Neural cell (in vitro differentiated cells): Measurements from ENCODE around the gene P2RX6.

Experiments used
- EP300 ChIP-seq: fragments of 450-650 bp; conservative IDR thresholded peaks from 2 replicates; pipeline ENCODE4 v1.6.1; 2014; ENCODE audit warnings: antibody characterized with exemption, mild to moderate bottlenecking, moderate library complexity; ENCODE audit not compliant: poor library complexity, severe bottlenecking
- EZH2 ChIP-seq: fragments of 200-600, 300-800 bp; shearing (Covaris generic), sonication (generic); IDR thresholded peaks from 2 replicates; pipeline ENCODE4 v1.6.1; 2014; ENCODE audit warnings: antibody characterized with exemption, low read length, borderline replicate concordance, mild to moderate bottlenecking; ENCODE audit not compliant: insufficient read depth, poor library complexity, severe bottlenecking
- MXI1 ChIP-seq: fragments of 450-650 bp; conservative IDR thresholded peaks from 2 replicates; pipeline ENCODE4 v1.6.1; 2014; ENCODE audit warnings: antibody characterized with exemption, mild to moderate bottlenecking; ENCODE audit not compliant: poor library complexity, severe bottlenecking
- POLR2AphosphoS5 ChIP-seq: IDR thresholded peaks from 2 replicates; pipeline ENCODE4 v1.6.1; 2012
- RAD21 ChIP-seq: fragments of 450-650 bp; conservative IDR thresholded peaks from 2 replicates; pipeline ENCODE4 v1.6.1; 2014; ENCODE audit warnings: antibody characterized with exemption, mild to moderate bottlenecking, moderate library complexity
- SMC3 ChIP-seq: fragments of 450-650 bp; conservative IDR thresholded peaks from 2 replicates; pipeline ENCODE4 v1.6.1; 2014; ENCODE audit warnings: antibody characterized with exemption, mild to moderate bottlenecking, moderate library complexity; ENCODE audit not compliant: poor library complexity
- TAF1 ChIP-seq: IDR thresholded peaks from 2 replicates; pipeline ENCODE4 v1.6.1; 2012; ENCODE audit warnings: low read depth
- TF ChIP-seq, protein P1 (sequence below): fragments of 450-650 bp; IDR thresholded peaks from 2 replicates; pipeline ENCODE4 v1.5.1; 2014; ENCODE audit warnings: antibody characterized with exemption, mild to moderate bottlenecking, moderate library complexity; ENCODE audit not compliant: poor library complexity, severe bottlenecking
- TF ChIP-seq, protein P2 (sequence below): IDR thresholded peaks from 2 replicates; pipeline ENCODE4 v1.6.1; 2012; ENCODE audit warnings: borderline replicate concordance

DNA sequence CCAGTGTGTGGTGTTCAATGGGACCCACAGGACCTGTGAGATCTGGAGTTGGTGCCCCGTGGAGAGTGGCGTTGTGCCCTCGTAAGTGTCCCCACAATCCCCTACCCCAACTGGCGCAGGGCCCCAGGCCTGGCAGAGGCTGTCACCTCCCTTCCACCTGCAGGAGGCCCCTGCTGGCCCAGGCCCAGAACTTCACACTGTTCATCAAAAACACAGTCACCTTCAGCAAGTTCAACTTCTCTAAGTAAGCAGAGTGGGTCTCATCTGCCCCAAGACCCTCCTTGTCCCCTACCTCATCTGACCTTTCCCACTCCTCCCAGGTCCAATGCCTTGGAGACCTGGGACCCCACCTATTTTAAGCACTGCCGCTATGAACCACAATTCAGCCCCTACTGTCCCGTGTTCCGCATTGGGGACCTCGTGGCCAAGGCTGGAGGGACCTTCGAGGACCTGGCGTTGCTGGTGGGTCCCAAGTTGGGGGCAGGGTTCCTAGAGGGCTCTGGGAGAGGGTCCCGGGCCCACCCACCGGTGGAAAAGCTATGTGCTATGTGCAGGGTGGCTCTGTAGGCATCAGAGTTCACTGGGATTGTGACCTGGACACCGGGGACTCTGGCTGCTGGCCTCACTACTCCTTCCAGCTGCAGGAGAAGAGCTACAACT, 8.1 kb downstream of the P2RX6 start:
- TF ChIP-seq, protein P1, sequence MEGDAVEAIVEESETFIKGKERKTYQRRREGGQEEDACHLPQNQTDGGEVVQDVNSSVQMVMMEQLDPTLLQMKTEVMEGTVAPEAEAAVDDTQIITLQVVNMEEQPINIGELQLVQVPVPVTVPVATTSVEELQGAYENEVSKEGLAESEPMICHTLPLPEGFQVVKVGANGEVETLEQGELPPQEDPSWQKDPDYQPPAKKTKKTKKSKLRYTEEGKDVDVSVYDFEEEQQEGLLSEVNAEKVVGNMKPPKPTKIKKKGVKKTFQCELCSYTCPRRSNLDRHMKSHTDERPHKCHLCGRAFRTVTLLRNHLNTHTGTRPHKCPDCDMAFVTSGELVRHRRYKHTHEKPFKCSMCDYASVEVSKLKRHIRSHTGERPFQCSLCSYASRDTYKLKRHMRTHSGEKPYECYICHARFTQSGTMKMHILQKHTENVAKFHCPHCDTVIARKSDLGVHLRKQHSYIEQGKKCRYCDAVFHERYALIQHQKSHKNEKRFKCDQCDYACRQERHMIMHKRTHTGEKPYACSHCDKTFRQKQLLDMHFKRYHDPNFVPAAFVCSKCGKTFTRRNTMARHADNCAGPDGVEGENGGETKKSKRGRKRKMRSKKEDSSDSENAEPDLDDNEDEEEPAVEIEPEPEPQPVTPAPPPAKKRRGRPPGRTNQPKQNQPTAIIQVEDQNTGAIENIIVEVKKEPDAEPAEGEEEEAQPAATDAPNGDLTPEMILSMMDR = no peak
- TF ChIP-seq POLR2AphosphoS5 = no peak
- no peak for TF ChIP-seq EP300
- TF ChIP-seq EZH2 = no peak
- TF ChIP-seq RAD21 = no peak
- TF ChIP-seq, protein P2, sequence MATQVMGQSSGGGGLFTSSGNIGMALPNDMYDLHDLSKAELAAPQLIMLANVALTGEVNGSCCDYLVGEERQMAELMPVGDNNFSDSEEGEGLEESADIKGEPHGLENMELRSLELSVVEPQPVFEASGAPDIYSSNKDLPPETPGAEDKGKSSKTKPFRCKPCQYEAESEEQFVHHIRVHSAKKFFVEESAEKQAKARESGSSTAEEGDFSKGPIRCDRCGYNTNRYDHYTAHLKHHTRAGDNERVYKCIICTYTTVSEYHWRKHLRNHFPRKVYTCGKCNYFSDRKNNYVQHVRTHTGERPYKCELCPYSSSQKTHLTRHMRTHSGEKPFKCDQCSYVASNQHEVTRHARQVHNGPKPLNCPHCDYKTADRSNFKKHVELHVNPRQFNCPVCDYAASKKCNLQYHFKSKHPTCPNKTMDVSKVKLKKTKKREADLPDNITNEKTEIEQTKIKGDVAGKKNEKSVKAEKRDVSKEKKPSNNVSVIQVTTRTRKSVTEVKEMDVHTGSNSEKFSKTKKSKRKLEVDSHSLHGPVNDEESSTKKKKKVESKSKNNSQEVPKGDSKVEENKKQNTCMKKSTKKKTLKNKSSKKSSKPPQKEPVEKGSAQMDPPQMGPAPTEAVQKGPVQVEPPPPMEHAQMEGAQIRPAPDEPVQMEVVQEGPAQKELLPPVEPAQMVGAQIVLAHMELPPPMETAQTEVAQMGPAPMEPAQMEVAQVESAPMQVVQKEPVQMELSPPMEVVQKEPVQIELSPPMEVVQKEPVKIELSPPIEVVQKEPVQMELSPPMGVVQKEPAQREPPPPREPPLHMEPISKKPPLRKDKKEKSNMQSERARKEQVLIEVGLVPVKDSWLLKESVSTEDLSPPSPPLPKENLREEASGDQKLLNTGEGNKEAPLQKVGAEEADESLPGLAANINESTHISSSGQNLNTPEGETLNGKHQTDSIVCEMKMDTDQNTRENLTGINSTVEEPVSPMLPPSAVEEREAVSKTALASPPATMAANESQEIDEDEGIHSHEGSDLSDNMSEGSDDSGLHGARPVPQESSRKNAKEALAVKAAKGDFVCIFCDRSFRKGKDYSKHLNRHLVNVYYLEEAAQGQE = no peak
- no peak for TF ChIP-seq TAF1
- no peak for TF ChIP-seq SMC3
- no peak for TF ChIP-seq MXI1
